ENCODE measurements around the gene CRYBG1.
"Not testable (repeated sequence)": the region's sequence is repeated elsewhere in the genome, so short reads cannot be mapped to it uniquely, and the experiment has no call there.

The CRYBG1 gene

DNA sequence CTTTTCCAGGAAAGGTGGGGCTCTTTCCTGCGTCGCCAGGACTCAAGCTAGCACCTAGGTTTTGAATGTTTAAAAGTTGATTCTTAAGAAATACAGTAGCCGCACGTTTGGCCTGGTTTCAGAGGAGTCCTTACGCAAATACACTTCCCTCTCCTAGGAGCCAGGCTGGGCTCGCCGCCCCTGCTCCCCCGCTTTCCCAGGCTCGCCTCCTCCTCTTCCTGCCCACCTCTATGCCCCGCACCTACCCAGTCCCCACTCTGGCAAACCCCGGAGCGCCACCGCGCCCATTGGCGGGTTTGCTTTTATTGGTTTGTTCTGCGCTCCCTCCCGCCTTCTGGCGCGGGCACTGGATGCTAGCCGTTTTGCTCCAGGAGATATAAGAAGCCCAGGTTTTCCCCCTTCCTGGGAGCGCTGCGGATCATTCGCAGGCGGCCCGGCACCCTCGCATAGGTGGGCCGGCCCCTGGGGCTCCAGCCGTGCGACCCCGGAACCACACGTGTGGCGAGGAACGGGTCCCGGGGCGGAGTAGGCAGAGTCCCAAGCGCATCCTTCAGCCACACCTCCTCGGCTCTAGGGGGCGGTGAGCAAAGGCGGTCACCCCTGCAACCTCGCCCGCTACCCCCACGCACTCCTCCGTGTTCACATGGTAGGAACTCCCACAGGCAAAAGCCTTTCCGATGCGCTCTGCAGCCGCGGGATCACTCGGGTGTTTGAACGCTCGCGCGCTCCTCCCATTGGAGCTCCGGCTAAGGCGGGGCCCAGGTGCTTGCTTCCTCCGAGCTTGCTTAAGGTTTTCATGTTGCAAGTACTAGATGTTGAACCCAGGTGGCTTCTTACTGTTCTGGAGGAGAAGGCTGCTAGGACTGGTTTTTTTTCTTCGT lies 149.8 kb downstream of the CRYBG1 start:
- DNase-seq, result no peak

DNA sequence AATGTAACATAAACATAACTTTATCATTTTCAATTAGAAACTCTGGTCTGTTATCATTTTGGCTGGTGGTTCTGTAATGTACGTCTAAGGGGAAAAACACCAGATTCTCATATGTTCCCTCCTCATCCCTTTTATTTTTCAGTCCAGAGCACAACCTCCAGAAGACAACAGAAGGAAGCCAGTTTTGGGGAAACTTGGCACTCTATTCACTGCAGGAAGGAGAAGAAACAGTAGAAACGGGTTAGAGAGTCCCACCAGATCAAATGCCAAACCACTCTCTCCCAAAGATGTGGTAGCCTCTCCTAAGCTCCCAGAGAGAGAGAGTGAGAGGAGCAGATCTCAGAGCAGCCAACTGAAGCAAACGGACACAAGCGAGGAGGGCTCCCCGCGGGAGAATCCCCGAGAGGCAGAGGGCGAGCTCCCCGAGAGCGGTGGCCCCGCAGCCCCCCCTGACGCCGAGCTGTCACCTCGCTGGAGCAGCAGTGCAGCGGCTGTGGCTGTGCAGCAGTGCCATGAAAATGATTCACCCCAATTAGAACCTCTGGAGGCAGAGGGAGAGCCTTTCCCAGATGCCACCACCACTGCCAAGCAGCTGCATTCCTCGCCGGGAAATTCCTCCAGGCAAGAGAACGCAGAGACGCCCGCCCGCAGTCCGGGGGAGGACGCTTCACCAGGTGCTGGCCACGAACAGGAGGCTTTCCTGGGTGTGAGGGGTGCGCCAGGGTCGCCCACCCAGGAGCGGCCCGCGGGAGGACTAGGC lies 151.0 kb downstream of the CRYBG1 start:
- DNase-seq, result peak; percentile 77

DNA sequence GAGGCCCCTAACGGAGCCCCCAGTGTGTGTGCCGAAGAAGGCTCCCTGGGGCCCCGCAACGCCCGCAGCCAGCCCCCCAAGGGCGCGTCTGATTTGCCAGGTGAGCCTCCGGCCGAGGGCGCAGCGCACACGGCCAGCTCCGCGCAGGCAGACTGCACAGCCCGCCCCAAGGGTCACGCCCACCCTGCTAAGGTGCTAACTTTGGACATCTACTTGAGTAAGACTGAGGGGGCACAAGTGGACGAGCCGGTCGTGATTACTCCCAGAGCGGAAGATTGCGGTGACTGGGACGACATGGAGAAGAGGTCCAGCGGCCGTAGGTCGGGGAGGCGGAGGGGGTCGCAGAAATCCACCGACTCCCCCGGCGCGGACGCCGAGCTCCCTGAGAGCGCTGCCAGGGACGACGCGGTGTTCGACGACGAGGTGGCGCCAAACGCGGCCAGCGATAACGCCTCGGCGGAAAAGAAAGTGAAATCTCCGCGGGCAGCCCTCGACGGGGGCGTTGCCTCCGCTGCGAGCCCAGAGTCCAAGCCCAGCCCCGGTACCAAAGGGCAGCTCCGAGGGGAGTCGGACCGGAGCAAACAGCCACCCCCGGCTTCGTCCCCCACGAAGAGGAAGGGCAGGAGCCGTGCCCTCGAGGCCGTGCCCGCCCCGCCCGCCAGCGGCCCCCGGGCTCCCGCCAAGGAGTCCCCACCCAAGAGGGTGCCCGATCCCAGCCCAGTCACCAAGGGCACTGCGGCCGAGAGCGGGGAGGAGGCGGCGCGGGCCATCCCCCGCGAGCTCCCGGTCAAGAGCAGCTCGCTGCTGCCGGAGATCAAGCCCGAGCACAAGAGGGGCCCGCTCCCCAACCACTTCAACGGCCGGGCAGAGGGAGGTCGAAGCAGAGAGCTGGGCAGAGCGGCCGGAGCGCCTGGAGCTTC lies 151.8 kb downstream of the CRYBG1 start:
- no peak for DNase-seq

DNA sequence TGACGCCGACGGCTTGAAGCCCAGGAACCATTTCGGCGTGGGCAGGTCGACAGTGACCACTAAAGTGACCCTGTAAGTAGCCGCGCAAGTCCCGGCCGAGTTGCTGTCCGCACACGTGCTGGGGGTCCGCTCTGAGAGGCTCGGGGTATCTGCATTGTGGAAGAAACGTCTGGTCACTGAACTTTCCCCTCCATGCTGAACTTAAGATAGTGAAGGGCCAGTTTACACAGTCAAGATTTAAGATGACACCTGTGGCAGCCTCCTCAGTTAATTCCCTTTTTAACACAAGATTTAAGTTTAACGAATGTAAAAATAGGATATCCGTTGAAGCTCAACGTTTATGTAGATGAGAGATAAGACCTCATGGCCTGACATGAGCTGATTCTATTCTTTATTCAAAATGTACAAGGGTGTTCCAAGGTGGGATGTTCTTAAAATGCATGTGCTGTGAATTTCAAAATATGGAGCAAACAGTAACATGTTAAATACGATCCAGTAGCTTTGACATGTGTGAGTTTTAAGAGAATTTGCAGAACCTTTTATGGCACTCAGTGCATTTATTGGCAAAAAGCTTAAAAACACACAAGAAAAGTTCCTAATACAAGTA lies 152.6 kb downstream of the CRYBG1 start:
- DNase-seq, result no peak

DNA sequence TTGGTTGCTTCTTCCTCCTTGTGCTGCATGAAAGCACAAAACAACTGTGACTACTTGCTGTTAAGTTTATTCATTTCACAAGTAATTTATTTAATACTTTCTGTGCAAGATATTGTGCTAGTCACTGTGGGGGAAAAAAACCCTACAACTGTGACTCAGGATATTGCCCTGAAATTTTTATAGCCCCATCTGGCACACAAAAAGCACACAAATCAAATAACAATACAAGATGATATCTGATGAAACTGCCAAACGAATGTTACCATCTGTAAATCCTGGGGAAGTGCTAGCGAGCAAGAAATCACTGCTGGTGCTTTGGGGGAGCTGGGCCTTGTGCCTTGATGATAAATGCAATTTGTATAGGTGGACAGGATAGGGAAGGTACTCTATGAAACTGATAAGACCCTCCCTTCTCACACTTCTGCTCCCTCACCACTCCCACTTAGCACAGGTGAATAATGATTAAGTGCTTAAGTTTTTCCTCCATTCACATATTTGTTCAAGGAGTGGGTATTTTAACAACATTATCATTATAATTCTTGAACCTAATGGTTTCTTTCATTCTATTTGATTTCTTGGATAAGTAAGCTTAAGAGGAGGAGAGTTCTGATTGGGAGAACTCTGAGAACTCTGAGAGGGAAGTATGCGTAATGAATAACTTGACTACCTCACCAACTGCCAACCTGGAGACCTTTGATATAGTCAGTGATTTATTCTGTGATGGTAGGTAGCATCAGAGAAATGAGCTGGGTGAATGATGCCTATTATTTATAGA lies 153.5 kb downstream of the CRYBG1 start:
- DNase-seq, result no peak

DNA sequence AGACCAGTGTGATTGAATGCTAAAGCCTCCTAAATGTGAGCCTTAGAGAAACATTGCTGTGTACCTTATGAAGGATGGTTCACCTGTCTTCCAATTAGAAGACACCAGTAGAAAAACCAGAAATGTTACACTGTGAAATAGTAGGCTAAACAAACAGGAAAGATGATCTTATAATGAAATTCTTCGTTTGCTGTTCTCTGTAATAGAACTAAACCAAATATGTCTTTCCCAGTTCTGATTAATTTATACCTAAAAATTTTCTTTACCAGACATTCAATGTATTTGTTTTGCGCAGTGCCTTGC lies 154.0 kb downstream of the CRYBG1 start:
- no peak for DNase-seq

DNA sequence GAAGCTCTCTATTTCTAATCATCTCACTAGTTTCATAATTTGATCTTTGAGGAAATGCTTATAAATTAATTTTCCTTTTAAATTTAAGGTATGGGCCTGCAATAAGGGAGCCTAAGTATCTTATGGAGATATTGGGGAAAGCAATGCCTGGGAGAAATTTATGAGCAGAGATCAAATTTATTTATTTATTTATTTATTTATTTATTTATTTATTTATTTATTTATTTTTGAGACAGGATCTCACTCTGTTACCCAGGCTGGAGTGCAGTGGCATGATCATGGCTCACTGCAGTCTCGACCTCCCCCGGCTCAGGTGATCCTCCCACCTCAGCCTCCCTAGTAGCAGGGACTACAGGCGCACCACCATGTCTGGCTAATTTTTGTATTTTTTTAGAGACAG lies 155.1 kb downstream of the CRYBG1 start:
- DNase-seq, result not testable (repeated sequence)

DNA sequence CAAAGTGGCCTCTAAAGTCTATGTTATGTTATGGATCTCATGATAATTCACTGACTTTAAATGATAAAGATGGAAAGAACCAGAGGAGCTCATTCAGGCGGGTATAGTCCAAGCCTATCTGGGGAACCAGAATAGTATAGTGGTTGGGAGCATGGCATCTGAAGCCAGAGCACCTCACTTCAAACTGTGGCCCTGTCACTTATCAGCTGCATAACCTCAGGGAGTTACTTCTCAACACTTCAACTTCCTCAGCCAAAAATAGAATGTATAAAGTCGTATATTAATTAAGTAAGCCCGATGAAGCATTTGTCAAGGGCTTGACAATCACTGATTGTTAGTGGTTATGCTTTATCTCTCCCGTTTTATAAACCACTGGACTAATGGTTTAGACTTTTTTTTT lies 156.1 kb downstream of the CRYBG1 start:
- no peak for DNase-seq

DNA sequence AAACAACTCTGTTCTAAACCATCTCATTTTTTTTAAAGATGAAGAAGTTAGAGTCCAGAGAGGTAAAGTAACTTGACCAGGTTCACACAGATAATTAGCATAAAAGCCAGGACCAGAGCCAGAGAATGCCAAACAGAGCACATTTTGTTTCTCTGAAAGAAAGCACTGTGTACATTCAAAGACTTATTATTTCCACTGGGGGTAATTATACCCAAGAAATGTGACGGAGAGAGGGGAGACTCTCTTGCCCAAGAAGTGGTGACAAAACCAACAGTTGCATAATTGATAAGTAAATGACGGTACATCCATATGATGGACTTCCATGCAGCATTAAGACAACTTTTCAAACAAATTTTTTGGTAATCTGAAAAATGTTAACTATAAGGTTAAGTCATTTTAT lies 157.2 kb downstream of the CRYBG1 start:
- DNase-seq, result no peak

DNA sequence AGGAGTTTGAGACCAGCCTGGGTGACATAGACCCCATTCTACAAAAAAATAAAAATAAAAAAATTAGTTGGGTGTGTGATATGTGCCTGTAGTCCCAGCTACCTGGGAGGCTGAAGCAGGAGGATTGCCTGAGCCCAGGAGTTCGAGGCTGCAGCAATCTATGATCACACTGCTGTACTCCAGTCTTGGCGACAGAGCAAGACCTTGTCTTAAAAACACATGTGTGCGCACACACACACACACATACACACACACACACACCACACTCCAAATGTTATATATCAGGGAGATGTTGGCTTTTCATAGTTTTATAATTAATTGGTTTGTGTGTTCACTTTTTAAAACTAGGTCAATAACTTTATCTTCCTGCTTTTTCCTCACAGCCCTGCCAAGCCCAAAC lies 158.2 kb downstream of the CRYBG1 start:
- DNase-seq, result no peak

DNA sequence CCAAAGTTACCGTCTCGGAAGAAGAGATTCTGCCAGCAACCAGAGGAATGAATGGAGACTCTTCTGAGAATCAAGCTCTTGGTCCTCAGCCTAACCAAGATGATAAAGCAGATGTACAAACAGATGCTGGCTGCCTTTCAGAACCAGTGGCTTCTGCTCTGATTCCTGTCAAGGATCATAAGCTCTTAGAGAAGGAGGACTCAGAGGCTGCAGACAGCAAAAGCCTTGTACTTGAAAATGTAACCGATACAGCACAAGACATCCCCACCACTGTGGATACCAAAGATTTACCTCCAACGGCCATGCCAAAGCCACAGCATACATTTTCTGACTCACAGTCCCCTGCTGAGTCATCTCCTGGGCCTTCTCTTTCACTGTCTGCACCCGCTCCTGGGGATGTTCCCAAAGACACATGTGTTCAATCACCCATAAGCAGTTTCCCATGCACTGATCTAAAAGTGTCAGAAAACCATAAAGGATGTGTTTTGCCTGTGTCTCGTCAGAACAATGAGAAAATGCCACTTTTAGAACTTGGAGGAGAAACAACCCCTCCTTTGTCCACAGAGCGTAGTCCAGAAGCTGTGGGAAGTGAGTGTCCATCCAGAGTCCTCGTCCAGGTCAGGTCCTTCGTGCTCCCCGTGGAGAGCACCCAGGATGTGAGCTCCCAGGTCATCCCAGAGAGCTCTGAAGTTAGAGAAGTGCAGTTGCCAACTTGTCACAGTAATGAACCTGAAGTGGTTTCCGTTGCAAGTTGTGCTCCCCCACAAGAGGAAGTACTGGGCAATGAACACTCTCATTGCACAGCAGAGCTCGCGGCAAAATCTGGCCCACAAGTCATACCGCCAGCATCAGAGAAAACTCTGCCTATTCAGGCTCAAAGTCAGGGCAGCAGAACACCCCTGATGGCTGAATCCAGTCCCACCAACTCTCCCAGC lies 159.2 kb downstream of the CRYBG1 start:
- peak; percentile 98 for DNase-seq

DNA sequence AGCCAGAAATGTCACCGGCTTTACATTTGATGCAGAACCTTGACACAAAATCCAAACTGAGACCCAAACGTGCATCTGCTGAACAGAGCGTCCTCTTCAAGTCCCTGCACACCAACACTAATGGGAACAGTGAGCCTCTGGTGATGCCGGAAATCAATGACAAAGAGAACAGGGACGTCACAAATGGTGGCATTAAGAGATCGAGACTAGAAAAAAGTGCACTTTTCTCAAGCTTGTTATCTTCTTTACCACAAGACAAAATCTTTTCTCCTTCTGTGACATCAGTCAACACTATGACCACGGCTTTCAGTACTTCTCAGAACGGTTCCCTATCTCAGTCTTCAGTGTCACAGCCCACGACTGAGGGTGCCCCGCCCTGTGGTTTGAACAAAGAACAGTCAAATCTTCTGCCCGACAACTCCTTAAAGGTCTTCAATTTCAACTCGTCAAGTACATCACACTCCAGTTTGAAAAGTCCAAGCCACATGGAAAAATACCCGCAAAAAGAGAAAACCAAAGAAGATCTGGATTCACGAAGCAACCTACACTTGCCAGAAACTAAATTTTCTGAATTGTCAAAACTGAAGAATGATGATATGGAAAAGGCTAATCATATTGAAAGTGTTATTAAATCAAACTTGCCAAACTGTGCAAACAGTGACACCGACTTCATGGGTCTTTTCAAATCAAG lies 160.3 kb downstream of the CRYBG1 start:
- no peak for DNase-seq

DNA sequence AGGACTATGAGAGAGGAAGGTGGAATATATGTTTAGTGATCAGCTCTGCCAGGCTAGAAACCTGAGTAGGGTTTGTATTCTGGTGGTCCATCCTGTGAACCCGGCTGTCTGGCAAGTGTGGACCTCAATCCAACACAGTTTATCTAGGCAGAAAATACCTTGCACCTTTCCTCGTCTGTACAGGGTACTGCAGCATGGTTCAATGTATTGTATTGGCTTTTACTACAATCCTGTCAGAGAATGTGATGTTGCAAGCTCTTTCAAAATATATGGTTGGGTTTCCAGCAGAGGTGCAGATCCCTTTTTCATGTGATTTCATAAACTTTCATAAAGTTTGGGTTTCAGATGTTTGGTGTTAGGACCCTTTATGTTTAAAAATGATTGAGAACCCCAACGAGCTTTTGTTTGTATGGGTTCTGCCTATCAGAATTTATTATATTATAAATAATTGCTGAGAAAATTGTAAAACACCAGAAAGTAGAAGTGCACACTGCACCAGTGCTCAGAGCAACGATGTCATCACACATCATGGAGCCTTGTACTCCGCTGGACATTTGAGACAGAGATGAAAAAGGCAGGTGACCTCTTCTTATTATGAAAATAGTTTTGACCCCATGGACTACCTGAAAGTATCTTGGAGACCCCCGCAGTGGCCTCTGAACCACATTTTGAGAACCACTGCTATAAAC lies 162.2 kb downstream of the CRYBG1 start:
- DNase-seq, result no peak

DNA sequence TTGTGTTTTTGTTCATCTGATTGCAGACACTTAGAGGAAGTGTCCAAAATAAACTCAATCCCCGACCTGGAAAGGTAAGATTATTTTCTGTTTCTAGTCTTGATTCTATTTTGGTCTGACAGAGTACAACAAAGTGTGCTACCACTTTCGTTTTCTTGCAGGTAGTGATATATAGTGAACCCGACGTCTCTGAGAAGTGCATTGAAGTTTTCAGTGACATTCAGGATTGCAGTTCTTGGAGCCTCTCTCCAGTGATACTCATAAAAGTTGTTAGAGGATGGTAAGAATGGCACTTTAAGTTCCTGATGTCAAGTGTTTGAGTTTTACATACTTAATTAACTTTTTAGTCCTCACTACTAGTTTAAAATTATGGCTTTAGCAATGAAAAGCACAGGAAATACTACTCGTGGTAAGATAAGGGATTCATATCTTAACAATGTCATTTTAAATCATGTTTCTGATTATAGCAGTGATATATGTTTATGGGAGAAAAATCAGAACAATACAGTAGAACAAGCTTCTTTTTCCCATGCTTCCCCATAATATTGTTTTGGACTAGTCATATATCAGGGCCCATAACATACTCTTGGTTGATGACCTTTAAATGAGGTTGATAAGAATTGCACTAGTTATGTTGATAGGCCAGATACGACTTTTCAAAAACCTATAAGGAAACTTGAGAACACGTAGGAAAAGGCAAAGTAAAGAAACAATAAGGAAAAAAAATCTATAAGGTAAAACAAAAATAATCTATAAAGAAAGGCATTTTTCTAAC lies 164.8 kb downstream of the CRYBG1 start:
- DNase-seq, result no peak

DNA sequence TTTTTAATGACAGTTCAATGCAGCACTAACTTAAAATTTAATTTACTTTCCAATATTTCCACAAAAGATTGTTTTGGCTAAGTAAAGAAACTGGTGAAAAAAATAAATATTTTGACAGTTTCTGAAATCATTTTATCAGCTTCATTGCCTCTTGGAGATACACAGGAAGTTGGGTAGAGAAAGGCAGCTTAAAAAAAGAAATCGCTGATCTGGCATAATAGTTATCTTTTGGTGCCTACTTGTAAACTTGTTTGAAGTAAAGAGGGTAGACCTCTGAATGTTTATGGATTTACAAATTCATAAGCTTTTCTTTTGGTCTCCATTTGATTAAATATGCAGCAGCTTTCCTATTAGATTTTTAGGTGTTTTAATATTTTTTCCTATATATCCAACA lies 165.4 kb downstream of the CRYBG1 start:
- no peak for DNase-seq

DNA sequence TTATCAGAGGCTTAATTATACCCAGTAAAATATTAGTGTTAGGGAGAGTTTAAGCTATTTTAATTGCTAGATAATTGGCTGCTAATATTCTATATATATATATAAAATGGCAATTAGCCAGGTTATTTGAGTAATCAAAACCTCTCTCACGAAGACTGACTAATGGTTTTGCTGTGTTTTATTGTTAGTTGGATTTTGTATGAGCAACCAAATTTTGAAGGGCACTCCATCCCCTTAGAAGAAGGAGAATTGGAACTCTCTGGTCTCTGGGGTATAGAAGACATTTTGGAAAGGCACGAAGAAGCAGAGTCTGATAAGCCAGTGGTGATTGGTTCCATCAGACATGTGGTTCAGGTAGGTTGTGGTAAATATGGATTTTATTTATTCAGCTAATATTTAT lies 166.6 kb downstream of the CRYBG1 start:
- DNase-seq, result no peak

DNA sequence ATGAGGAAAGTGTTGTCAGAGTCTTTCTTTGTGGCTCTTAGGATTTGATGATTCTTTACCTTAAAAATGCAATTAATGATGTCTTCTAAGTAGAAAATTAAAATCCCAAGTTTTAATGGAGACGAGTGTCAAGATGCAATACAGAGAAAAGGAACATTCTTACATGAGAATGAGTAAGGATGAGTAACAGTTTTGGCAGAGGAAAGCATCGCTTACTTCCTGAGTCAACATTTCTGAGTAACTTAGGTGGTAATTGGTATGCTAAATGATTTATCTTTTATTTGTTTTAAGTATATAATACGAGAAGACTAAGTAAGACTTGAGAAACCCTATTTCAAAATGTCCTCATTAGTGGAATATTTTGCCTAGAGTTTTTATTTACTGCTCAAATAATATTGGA lies 167.5 kb downstream of the CRYBG1 start:
- peak; percentile 93 for DNase-seq

DNA sequence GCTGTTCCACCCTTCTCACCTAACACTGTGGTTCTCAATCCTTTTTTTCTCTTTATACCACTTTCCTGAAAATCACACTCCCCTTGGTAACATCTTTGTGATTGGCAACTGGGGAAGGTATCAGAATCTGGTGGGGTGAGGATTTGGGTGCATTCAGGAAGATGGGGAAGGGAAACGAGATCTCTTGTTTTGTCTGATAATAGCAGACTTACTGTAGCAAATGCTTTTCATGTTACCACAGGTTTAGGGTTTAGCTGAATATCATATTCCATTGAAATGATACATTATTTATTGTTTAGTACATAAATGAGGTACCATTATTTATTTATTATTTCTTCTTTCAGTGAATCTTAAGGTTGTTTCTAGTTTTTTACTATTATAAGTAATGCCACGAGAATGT lies 168.0 kb downstream of the CRYBG1 start:
- DNase-seq, result no peak

DNA sequence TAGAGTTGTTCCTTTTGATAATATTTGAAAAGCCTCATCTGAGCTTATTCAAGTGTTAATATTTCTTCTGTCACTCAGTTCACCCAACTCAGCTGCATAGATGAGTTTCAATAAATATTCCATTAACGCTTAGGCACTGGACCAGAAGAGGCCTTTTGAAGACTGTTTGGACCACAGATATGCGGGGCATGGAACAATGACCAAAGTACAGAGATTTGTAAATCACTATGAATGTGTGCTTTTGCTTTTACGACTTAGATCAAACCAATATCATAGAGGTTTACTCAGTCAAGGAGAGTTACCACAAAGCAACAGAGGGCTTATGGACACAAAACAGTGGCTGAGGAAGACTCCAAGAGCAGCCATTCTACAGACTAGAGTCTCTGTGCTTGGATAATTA lies 168.9 kb downstream of the CRYBG1 start:
- no peak for DNase-seq
